HG02623 (cell line): ENCODE measurements around the gene RAB3A.

Experiments
- ATAC-seq: cut with Tn5 transposase; IDR thresholded peaks from one replicate; pipeline ENCODE4 v1.9.1; 2021; ENCODE audit warnings: moderate library complexity; ENCODE audit not compliant: unreplicated experiment

Gene RAB3A

DNA sequence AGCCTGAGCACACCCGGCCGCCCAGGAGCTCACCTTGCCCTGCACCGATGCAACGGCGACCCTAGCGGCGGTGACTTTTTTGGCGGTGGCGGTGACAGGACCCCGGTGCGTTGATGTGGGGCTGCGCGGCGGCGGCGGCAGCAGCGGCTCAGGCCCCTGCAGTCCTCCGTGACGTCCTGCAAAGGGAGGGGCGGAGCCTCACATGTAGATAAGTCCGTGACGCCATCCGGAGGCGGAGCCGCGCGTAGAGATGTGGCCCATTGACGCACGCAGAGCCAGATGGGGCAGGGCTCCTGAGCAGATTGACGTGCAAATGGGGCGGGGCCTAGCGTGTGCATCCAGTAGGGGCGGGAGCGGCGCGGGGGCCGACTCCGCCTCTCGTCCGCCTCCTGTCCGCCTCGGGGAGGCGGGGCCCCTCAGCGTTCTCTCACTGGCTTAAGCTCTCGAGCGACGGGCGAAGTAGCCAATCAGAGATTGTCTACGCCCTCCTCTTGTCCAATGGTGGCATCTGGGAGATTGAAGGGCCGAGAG is at the start of gene RAB3A:
TSS of gene RAB3A (minus strand) at position 180 of the 531 bp plus-strand sequence. CDS start 1,302 bp downstream, outside the sequence.
- ATAC-seq, result peak; percentile 84

GRCh38 chr19:18253130-18253529 is 49.3 kb upstream of the RAB3A start:
- no peak for ATAC-seq

DNA sequence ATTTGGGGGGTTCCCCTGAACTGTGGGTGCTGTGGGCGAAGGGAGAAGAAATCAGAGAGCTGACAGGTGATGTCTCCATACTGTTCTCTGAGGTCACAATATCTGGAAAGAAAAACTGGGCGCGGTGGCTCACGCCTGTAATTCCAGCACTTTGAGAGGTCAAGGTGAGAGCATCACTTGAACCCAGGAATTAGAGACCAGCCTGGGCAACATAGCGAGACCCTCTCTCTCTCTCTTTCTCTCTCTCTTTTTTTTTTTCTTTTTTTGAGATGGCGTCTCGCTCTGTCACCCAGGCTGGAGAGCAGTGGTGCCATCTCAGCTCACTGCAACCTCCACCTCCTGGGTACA is 48.5 kb upstream of the RAB3A start:
- ATAC-seq, result no peak

- no peak for ATAC-seq
Measured at GRCh38 chr19:18251587-18252369, 47.9 kb upstream of the RAB3A start.

GRCh38 chr19:18249834-18250233 is 46.0 kb upstream of the RAB3A start:
- ATAC-seq, result no peak

DNA sequence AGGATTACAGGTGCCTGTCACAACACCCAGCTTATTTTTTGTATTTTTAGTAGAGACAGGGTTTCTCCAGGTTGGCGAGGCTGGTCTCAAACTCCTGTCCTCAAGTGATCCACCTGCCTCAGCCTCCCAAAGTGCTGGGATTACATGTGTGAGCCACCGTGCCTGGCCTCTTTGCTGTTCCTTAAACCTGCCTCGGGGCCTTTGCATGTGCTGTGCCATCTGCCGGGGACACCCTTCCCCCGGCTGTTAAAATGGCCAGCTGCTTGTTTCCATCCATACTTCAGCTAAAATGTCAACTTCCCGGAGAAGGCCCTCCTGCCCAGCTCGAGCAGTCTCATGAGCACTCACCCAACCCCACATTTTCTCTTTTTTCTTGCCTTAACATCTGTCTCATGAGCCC is 41.5 kb upstream of the RAB3A start:
- ATAC-seq, result no peak

DNA sequence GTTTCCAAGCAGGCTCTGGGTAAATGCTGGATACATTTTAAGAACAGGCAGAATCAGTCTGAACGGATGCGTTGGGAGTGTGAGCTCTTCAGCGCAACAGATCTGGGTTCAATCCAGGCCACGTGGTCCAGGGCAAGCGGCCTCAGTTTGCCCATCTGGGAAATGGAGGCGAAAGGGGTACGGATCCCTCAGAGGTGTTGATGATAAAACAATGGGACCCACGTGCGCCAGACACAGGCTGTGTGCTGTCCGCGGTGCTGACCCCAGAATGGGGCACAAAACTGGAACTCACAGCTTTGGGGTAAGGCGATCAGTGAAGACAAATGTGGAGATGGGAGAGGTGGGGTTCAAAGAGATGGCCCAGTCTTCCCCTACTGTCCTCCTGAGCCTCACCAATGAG is 35.5 kb upstream of the RAB3A start:
- ATAC-seq, result no peak

DNA sequence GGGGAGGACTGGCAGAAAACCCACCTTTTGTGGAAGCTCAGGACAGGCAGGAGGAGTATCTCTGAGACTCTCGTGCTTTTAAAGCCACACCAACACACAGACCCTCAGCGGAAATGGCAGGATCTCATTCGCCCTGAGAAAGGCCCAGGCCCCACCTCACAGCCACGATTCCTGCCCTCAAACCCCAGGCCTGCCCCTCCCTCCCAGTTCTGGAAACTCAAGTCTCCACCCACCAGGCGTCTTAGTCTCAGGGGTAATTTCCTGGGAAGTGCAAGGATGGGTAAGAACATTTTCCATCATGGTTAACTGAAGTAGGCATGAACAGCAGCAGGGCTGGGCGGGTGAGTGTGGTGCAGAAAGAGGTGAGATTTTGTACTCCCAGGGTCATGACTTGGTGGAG is 30.4 kb upstream of the RAB3A start:
- ATAC-seq, result no peak

GRCh38 chr19:18233224-18233825 is 29.5 kb upstream of the RAB3A start:
- ATAC-seq, result no peak

- no peak for ATAC-seq
Measured at GRCh38 chr19:18232540-18233223, 28.8 kb upstream of the RAB3A start.

DNA sequence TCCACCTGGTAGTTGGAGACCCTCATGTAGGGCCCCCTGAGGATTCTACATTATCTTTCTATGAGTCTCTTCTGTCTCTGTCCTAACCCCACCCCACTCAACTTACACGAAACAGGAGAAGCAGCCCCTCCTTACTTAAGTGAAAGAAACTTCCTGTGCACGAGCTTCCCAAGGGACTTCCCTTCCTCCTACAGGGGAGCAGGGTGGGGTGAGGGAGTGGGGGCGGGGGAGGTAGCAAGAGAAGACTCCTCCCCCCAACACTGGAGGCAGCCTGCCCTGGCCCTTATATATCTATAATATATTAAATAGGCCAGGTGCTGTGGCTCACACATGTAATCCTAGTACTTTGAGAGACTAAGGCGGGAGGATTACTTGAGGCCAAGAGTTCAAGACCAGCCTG is 27.9 kb upstream of the RAB3A start:
- no peak for ATAC-seq

DNA sequence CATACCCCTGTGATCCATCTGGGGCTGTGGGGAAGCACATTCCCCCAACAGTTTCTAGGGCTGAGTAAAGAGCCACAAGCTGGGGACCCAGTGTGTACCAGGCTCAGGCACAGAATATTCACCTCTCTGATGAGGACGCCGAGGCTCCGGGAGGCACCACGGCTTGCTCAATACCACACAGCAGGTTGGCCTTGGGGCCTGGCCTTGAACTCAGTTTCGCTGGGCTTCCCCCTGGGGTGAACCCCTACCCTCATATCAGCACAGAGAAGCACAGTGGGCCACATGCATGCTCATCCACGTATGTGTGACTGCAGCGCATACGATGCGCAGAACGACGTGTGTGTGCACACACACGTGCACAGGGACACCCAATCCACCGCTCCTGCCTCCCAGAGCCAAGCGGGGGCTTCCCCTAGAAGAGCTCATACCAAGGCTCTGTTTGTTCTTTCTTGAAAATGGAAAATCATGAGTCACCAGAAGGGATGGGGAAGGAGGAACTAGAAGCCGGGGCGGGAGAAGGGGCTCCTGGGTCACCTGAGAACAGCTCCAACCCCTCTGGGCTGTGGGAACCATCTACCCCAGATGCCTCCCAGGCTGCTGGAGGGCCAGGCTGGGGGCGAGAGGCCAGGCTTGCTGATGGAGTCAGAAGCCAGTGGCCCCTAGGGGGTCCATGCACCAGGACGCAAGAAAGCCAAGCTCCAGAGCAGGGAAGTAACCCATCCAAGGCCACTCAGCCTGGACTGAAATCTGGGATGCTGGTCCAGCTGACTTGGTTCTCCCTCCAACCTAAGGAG is 27.3 kb upstream of the RAB3A start:
- no peak for ATAC-seq

DNA sequence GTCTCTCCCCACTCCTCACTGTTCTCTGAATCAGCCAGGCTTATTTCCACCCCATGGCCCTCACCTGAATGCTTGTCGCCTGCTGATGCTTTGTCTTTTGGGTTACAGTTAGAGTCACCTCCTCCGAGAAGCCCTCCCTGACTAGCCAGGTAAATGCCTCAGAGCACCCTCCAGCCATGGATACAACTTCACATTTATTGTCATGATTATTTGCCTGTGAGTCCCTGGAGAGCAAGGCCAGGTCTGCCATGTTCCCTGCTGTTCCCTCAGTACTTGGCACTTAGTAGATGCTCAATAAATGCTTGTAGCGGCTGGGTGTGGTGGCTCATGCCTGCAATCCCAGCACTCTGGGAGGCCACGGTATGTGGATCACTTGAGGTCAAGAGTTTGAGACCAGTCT is 26.1 kb upstream of the RAB3A start:
- ATAC-seq, result no peak

GRCh38 chr19:18229474-18229873 is 25.6 kb upstream of the RAB3A start:
- ATAC-seq, result no peak

- ATAC-seq, result no peak
Measured at GRCh38 chr19:18227781-18228271, 24.0 kb upstream of the RAB3A start.

DNA sequence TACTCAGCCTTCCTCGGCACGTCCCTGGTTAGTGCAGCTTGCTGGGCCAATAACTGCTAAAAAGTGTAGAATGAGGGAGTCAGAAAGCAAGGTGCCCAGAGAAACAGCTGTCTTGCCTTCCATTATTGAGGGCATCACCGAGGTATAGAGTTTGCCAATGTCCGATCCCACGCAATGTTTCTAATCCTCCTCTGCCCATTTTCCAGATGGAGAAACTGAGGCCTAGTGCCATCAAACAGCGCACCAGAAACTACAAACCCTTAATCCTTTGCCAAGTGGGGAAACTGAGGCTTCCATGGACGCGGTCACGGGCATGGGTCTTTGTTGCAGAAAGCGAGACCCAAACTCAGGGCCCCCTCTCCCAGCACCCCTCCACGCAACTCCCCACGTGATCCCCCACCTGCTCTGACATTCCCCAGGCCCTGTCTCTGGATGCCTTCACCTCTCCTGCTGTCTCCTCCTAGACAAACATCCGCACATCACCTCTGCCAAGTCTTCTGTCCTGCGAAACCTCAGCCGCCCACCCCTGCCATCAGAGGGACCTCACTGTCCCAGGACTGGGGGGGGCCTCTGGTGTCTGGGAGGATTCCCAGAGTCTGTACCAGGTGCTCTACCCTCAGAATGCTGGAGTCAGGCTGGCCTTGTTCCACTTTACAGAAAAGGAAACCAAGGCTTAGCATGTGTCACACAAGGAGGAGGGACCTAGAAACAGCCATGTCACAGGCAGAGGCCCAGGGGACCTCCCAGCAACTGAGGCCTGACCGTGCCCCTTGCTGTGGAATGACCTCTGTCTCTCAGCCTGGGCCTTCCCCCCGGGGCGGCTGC is 23.3 kb upstream of the RAB3A start:
- ATAC-seq, result no peak

GRCh38 chr19:18225702-18226468 is 22.0 kb upstream of the RAB3A start, which contains the start of gene PDE4C:
Gene PDE4C, minus strand, starts transcription at chr19:18226438. Its CDS starts 23 bp downstream, at chr19:18226415.
- ATAC-seq, result no peak

DNA sequence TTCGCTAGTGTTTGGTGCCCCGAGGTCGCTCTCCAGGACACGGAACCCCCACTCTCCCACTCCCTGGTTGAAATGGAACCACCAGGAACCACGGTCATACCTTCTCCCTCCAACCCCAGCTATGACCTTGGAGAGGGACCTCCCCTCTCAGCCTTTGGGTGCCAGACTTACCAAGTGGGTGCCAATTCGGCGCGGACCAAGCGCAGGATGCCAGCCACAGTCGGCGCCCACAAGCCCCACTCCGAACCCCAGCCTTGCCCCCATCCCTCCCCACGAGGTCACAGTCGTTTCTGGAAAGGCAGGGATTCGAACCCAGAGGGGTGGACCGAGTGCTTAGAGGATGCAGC is 21.5 kb upstream of the RAB3A start:
- no peak for ATAC-seq
